Retinal pigment epithelial cell (primary cell): ENCODE measurements around the gene HDAC5.

Experiments
- DNase-seq: peaks from one replicate; pipeline ENCODE4 v3.0.0-alpha.2; 2010; ENCODE audit warnings: low read depth
- H3K4me3 ChIP-seq: 2 replicates; pipeline ENCODE4 v1.5.1; 2011; ENCODE audit warnings: mild to moderate bottlenecking, low read length, control low read depth, moderate library complexity
- CTCF ChIP-seq: conservative IDR thresholded peaks from 2 replicates; pipeline ENCODE4 v1.5.1; 2011; ENCODE audit warnings: low read depth, low read length, control low read depth, inconsistent platforms

HDAC5 gene

GRCh38 chr17:44113382-44113781 lies 10.1 kb downstream of the HDAC5 start:
- DNase-seq: no peak
- no peak overlapping the region for H3K4me3 ChIP-seq
- no peak for TF ChIP-seq CTCF

- no peak for TF ChIP-seq CTCF
- no peak overlapping the region for H3K4me3 ChIP-seq
- DNase-seq: no peak
These were observed 10.9 kb downstream of the HDAC5 start for GRCh38 chr17:44112284-44113280.

GRCh38 chr17:44111777-44112176 lies 11.7 kb downstream of the HDAC5 start:
- no peak for TF ChIP-seq CTCF
- no peak overlapping the region for H3K4me3 ChIP-seq

GRCh38 chr17:44110823-44111633 lies 12.4 kb downstream of the HDAC5 start:
- peak overlapping the region; percentile 32 for H3K4me3 ChIP-seq

More at GRCh38 chr17:44111777-44112176, 11.7 kb downstream of the HDAC5 start:
- DNase-seq: no peak

GRCh38 chr17:44110011-44110686 lies 13.3 kb downstream of the HDAC5 start:
- TF ChIP-seq CTCF: no peak
- no peak for DNase-seq
- peak overlapping the region; percentile 32 for H3K4me3 ChIP-seq

More at GRCh38 chr17:44110823-44111633, 12.4 kb downstream of the HDAC5 start:
- no peak for TF ChIP-seq CTCF
- peak; percentile 48 for DNase-seq

- no peak for TF ChIP-seq CTCF
- no peak overlapping the region for H3K4me3 ChIP-seq
These were observed 14.2 kb downstream of the HDAC5 start for GRCh38 chr17:44109312-44109630.

More at GRCh38 chr17:44109312-44109630, 14.2 kb downstream of the HDAC5 start:
- DNase-seq: no peak
